Stimulated activated CD4-positive, alpha-beta T cell treated with anti-CD3 and anti-CD28 coated beads, Interleukin-12 subunit alpha, Interleukin-12 subunit beta, amount 100 ng/mL, for 24 hours (primary cell): Measurements from ENCODE around the gene USP27X.

ENCODE experiments used
- DNase-seq, 2 experiments: peaks; one replicate each; pipeline ENCODE4 v3.0.0-alpha.2; 2020; ENCODE audit warnings: low read depth in 2 of 2

The USP27X gene

DNA sequence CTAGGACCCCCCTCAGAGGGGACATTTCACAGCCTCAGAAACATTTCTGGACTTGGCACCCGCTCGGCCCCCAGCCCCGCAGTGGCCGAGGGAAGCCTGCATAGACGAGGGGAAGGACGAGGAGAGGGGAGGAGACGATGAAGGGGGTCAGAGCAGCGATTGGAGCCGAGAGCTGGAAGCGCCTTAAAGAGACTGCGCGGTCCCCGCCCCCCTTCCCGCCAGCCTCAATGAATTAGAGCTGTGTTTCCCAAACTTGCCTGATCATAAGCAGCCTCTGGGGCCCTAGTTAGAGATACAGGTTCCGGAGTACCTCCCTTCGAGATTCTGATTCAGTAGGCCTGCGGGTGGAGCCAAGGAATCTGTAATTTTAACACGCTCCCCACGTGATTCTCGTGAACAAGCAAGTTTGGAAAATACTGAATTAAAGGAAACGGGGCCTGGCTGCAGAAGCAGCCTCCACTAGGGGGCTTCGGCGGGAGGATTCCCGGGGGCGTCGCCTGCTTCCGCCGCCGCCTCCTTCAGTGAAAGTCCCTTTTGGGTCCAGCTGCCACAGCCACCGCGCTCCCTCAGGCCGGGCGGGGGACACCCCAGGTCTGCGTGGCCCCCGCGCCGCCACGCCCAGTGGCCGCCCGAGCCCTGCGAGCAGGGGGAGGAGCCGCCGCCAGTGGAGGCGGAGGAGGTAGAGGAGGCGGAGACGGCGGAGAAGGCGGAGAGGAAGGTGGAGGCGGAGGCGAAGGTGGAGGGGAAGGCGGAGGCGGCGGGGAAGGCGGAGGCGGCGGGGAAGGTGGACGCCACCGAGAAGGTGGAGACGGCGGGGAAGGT is at the start of gene USP27X:
Gene USP27X (plus strand): TSS at position 651 of the 822 bp plus-strand sequence. CDS start 824 bp downstream, outside the sequence.
- peak; percentile 30 to 59 for DNase-seq

DNA sequence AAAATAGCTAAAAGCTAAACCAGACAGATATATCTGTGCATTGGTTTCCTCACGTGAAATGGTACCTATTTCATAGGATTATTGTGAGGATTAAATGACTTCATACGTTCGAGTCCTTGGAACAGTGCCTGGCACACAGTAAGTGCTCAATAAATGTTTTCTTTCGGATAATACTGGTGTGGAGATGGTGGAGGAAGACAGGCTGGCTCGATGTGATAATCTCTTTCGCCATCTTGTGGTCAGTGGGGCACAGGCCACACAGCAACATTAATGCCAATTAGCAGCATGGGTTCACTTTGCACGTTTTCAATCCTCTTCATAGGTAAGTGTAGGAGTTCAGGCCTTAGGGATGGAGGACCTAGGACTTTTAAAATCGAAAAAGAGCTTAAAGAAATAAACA is 40.9 kb upstream of the USP27X start:
- no peak for DNase-seq

DNA sequence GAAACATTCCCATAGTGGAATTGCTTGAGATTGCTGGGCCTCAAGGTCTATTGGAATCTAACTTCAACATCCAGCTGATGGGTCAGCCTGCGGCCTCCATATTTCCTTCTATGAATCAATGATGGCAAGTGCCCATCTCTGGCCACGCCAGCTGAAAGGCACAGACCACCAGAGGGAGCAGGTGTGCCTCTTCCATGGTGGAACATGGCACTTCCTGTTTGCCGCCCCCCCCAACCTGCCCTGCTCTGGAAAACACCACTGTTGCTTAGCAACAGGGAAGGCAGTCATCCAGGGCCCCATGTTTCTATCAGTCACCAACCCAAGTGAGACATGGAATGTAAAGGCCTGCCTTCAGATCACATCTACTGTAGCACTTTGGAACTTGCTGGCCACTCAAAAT is 38.6 kb upstream of the USP27X start:
- DNase-seq: peak; percentile 7 to 36

GRCh38 chrX:49842621-49843020 is 36.7 kb upstream of the USP27X start:
- DNase-seq: no peak

DNA sequence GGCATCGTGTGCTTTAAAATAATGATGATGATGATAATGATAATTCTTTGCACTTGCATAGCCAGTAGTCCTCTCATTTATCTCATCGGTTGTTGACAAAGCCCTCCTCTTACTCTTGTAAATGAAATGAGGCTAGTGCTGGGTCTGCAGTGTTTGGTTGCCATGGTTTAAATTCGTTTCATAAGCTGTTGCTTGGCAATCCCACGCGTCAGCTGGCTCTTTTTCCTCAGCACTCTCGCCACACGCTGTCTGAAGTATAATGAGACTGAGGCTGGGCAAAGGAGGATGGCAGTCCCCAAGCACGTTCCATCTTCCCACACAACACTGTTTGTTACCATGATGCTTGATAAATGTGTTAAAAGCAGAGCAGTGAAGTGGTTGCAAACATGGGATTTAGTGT is 34.7 kb upstream of the USP27X start:
- no peak for DNase-seq

DNA sequence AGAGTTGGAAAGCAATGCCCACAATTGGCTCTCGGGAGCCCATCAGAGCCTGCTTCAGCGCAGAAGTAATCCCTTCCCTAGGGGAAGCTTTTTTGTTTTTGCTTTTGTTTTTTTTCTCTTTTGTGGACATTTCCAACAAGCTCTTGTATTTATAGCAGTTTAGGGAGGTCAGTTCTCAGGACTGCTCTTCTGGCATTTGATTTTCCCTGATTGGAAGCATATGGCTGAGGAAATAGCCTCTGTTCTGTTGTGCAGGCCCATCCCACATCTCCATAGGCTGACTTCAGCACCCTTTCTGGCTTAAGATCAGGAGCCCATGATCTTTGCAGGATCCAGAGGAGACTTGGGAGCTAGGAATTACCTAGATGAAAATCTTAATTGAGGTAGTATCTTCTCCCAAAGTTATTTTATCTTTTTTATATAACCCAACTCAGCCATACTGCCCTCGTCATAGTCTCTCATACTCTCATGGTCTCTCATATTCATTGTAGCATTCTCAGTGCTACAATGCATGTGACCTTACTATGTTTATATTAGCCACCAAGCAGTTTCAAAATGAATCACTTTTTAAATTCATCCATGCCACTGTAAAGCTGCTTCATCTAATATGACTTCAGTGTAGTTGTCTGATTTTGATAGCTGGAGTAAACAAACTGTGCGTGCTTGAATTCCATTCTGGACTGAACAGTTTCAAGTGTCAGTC is 33.4 kb upstream of the USP27X start:
- DNase-seq: no peak

DNA sequence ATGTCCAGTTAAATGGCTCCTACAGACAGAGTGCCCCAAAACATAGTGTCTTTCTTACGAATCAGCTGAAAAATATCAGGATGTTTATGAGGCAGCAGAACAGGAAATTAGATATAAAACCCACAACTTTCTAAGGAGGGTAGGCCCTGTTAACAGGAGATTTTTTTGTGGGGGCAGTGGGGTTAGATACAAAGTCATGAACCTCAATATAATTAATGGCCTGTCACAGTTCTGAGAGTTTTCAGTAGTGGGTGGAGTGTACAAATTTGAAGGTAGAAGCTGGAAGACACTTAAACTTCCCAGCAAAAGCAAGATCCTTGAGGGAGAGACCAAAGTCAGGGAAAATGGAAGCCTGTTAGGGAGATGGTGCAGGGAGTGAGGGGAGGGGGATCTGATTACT is 32.8 kb upstream of the USP27X start:
- DNase-seq: no peak

GRCh38 chrX:49848275-49848674 is 31.0 kb upstream of the USP27X start:
- DNase-seq: no peak

DNA sequence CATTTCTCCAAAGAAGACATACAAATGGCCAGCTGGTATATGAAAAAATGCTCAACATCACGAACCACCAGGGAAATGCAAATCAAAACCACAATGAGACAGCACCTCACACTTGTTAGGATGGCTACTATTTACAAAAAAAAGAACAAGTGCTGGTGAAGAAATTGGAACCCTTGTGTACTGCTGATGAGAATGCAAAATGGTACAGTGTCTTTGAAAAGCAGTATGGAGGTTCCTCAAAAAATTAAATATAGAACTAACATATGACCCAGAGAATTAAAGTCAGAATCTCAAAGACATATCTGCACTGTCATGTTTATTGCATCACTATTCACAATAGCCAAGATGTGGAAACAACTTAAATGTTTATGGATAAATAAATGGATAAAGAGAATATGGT is 29.3 kb upstream of the USP27X start:
- no peak for DNase-seq

DNA sequence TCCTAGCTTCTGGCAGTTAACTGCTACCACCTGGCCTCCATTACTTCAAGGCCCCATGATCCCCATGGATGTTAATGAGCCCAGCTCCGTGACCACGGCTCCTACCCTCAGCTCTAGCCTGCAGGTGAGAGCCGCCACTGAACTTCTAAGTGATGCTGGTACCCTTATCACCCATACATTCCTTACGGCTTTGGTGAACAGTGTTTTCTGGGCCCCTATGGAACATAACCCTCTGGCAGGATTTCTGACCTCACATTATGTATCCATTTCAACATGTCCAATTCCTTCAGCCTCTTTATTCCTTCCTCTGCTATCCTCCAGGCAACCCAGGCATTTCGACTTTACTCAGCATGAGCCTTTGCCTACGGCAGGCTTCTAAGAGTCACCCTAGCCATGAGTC is 25.6 kb upstream of the USP27X start:
- DNase-seq: no peak

DNA sequence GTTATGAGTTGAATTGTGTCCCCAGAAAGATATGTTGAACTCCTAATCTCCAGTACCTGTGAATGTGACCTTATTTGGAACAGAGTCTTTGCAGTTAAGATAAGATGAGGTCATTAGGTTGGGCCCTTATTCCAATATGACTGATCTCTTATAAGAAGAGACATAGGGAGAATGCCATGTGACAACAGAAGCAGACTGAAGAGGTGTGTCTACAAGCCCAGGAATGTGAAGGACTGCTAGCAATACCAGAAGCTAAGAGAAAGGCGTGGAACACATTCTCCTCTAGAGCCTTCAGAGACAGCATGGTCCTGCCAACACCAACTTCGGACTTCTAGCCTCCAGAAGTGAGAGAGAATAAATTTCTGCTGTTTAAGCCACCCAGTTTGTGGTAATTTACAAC is 22.5 kb upstream of the USP27X start:
- DNase-seq: no peak

DNA sequence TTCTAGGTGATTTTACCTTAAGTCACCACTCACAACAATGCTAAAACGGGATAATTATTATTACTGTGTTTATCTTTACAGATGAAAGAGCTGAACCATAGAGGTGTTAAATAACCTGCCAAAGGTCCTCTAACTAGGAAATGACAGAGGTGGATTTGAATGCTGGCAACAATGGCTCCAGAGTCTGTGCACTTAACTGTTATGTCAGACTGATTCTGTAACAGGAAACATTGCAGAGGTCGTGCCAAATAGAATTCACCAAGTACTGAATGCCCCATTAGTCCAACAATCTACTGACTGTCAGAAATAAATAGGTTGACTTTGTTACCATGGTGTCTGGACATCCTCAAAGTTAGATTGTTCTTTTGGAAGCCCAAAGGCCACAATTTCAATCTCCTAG is 20.9 kb upstream of the USP27X start:
- no peak for DNase-seq

DNA sequence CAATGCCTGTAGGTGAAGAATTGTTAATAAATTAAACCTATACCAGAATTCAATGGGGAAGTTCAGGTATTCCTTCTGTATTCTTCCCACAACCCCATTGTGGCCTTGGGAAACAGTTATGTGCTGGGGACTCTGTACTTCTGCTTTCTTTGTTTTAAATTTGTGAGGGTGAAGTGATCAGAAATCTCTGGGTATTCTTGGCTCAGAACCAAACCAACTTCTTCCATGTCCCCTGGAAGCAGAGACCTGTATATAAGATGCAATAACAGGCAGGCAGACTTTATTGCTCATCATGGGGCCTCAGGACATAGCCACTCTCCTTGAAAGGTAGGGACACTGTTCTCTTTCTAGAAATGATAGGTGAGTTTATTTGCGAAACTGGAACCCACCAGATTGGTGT is 19.8 kb upstream of the USP27X start:
- no peak for DNase-seq

GRCh38 chrX:49860867-49861535 is 18.3 kb upstream of the USP27X start:
- DNase-seq: no peak

DNA sequence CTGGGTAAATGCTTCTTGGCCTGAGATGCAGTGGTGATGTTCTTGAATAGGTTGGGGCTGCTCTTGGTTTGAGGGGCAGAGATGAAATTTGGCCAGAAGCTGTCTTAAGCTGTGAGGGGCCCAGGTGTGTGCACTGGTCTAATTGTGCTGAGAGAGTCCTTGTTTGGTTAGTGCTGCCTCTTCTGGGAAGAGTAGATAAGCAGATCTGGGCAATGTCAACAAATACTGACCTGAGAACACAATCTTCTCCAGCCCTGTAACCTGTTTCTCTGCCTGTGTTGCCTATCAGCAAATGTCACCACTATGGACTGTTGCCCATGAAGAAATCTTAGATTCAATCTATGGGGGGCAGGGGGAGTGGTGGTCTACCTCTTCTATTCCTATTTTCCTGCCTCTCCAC is 17.2 kb upstream of the USP27X start:
- DNase-seq: no peak

DNA sequence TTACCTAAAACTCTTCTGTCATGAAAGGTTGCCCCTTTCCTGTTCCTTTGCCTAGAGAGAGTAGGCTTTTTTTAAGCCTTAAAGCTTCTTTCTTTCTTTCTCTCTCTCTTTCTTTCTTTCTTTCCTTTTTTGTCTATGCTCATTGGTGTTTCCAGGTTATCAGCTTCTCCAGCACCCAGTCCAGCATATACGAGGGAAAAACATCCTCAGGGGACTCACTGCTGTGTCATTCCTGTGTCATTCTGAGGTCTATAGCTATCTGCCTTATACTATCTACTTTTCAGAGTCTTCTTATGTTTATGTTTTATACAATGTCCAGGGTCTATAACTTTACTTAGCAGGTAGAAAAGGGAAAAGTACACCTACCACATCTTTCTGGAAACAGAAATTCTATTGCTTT is 10.5 kb upstream of the USP27X start:
- DNase-seq: no peak

DNA sequence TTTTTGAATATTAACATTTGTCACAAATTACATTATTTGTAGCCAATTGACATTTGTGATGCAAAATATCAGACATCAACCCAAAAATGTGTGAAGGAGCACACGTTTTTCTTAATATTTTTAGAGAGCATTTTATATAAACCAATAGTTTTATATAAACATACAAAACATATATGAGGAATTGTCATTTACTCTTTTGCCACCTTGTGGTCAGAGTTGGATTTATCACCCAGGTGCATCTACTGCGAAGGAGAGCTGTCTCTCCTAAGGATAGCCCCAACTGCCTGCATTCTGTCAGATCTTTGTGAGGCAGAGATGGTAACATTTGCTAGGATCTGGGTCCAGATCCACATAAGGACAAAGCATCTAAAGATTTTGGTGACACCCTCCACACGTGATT is 2.5 kb upstream of the USP27X start:
- no peak for DNase-seq

DNA sequence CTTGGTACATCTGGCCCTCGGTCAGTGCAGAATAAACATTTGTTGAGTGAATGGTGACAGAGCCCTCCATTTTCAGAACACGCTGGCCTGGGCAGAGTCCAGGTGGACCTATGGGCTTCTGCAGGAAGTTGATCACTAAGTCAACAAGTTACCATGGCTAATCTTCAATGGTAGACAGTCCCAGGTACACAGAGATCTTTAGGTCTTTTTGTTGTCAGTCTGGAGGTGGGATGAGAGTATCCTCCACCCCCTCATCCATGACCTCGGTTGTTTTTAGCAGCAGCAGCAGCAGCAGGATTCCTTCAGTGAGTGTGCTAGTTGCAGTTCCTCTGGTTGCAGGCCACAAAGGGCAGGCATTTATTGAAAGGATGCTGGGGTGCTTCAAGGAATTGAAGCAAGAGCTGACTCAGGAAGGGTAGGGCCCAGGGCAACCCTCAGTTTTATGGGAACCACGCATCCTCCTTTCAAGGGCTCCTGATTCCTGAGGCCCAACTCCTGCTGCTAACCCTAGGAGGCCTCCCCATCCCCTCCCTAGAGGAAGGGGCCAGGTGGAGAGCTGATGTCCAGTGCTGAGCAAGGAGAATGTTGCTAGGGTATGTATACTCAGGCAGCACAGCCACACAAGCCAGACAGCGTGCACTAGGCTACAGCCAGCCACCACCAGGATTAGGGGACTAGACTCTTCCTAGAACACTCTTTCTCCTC is 1.7 kb upstream of the USP27X start:
- DNase-seq: no peak

- no peak for DNase-seq
Measured at GRCh38 chrX:49878128-49878833, 1.0 kb upstream of the USP27X start.

GRCh38 chrX:49879656-49880277 is 483 bp downstream of the USP27X start:
- no peak for DNase-seq

GRCh38 chrX:49880668-49881067 is 1.4 kb downstream of the USP27X start:
- no peak for DNase-seq
